ENCODE data around the gene PRKAB2.
"Not testable (repeated sequence)": the region's sequence is repeated elsewhere in the genome, so short reads cannot be mapped to it uniquely, and the experiment has no call there.

The PRKAB2 gene

GRCh38 chr1:147168626-147169058 is 3.6 kb downstream of the PRKAB2 start:
- Histone ChIP-seq H3K4me3 (ENCODE audit: low read length) (no peak overlapping the region), H3K4me1 (ENCODE audit: control insufficient read depth, low read length) (peaks cover 22% of the 10 kb centered on the region), H3K79me2 (ENCODE audit: control insufficient read depth, low read length) (peaks cover 51% of the 10 kb centered on the region), H3K27ac (ENCODE audit: low read depth, low read length) (no peak overlapping the region), H3K9me2 (replicated peaks; ENCODE audit: control insufficient read depth, low read length) (no peaks in the 10 kb centered on the region), H3K27me3 (ENCODE audit: control insufficient read depth, low read length) (no peaks in the 10 kb centered on the region), H3K9me3 (ENCODE audit: control insufficient read depth, insufficient read depth, low read length) (no peaks in the 10 kb centered on the region), H3K36me3 (ENCODE audit: control insufficient read depth, low read length) (peaks cover 26% of the 10 kb centered on the region), H3K4me2 (ENCODE audit: low read length) (no peak overlapping the region), H3F3A (ENCODE audit: control insufficient read depth, insufficient read depth) (0 out of 2 replicates have a peak, but pooled peaks cover under 1% of the 10 kb centered on the region), H4K20me1 (ENCODE audit: control insufficient read depth, insufficient read depth, low read depth, low read length) (no peaks in the 10 kb centered on the region)
- TF ChIP-seq CTCF (IDR thresholded peaks at IDR 0.05; ENCODE audit: low read depth, low read length, poor library complexity, severe bottlenecking) = no peak
- TF ChIP-seq EZH2phosphoT487 (IDR thresholded peaks at IDR 0.05; ENCODE audit: borderline replicate concordance, low read length) = no peak

- Histone ChIP-seq H3K4me1 (ENCODE audit: control insufficient read depth, low read length) (peaks cover 17% of the 10 kb centered on the region), H3K4me2 (ENCODE audit: low read length) (no peak overlapping the region), H3K79me2 (ENCODE audit: control insufficient read depth, low read length) (peaks cover 47% of the 10 kb centered on the region), H3F3A (ENCODE audit: control insufficient read depth, insufficient read depth) (no peaks in the 10 kb centered on the region), H3K36me3 (ENCODE audit: control insufficient read depth, low read length) (peaks cover 24% of the 10 kb centered on the region), H4K20me1 (ENCODE audit: control insufficient read depth, insufficient read depth, low read depth, low read length) (no peaks in the 10 kb centered on the region), H3K27ac (ENCODE audit: low read depth, low read length) (no peak overlapping the region), H3K9me3 (ENCODE audit: control insufficient read depth, insufficient read depth, low read length) (no peaks in the 10 kb centered on the region), H3K4me3 (ENCODE audit: low read length) (no peak overlapping the region), H3K9me2 (replicated peaks; ENCODE audit: control insufficient read depth, low read length) (no peaks in the 10 kb centered on the region), H3K27me3 (ENCODE audit: control insufficient read depth, low read length) (no peaks in the 10 kb centered on the region)
- no peak for TF ChIP-seq CTCF (IDR thresholded peaks at IDR 0.05; ENCODE audit: low read depth, low read length, poor library complexity, severe bottlenecking)
Observed at GRCh38 chr1:147167365-147167764, 4.9 kb downstream of the PRKAB2 start.

GRCh38 chr1:147163019-147163418 is 9.3 kb downstream of the PRKAB2 start:
- Histone ChIP-seq H3K4me3 (ENCODE audit: low read length) (no peak overlapping the region), H3K9me2 (replicated peaks; ENCODE audit: control insufficient read depth, low read length) (no peaks in the 10 kb centered on the region), H3K36me3 (ENCODE audit: control insufficient read depth, low read length) (peaks cover 61% of the 10 kb centered on the region), H3K27me3 (ENCODE audit: control insufficient read depth, low read length) (no peaks in the 10 kb centered on the region), H4K20me1 (ENCODE audit: control insufficient read depth, insufficient read depth, low read depth, low read length) (no peaks in the 10 kb centered on the region), H3K27ac (ENCODE audit: low read depth, low read length) (no peak overlapping the region), H3K9me3 (ENCODE audit: control insufficient read depth, insufficient read depth, low read length) (no peaks in the 10 kb centered on the region), H3K79me2 (ENCODE audit: control insufficient read depth, low read length) (peaks cover 8% of the 10 kb centered on the region), H3K4me2 (ENCODE audit: low read length) (no peak overlapping the region), H3F3A (ENCODE audit: control insufficient read depth, insufficient read depth) (no peaks in the 10 kb centered on the region), H3K4me1 (ENCODE audit: control insufficient read depth, low read length) (no peaks in the 10 kb centered on the region)
- no peak for TF ChIP-seq EZH2phosphoT487 (IDR thresholded peaks at IDR 0.05; ENCODE audit: borderline replicate concordance, low read length)

GRCh38 chr1:147162093-147162492 is 10.2 kb downstream of the PRKAB2 start:
- Histone ChIP-seq H3K79me2 (ENCODE audit: control insufficient read depth, low read length) (peaks cover under 1% of the 10 kb centered on the region; the same call in 1 of the 2 replicates), H4K20me1 (ENCODE audit: control insufficient read depth, insufficient read depth, low read depth, low read length) (no peaks in the 10 kb centered on the region), H3K9me3 (ENCODE audit: control insufficient read depth, insufficient read depth, low read length) (no peaks in the 10 kb centered on the region), H3K4me3 (ENCODE audit: low read length) (no peak overlapping the region), H3K36me3 (ENCODE audit: control insufficient read depth, low read length) (peaks cover 58% of the 10 kb centered on the region), H3K27me3 (ENCODE audit: control insufficient read depth, low read length) (no peaks in the 10 kb centered on the region), H3K27ac (ENCODE audit: low read depth, low read length) (no peak overlapping the region), H3K4me2 (ENCODE audit: low read length) (no peak overlapping the region), H3K4me1 (ENCODE audit: control insufficient read depth, low read length) (no peaks in the 10 kb centered on the region), H3K9me2 (replicated peaks; ENCODE audit: control insufficient read depth, low read length) (no peaks in the 10 kb centered on the region), H3F3A (ENCODE audit: control insufficient read depth, insufficient read depth) (no peaks in the 10 kb centered on the region)
- no peak for TF ChIP-seq EZH2phosphoT487 (IDR thresholded peaks at IDR 0.05; ENCODE audit: borderline replicate concordance, low read length)
- TF ChIP-seq CTCF (IDR thresholded peaks at IDR 0.05; ENCODE audit: low read depth, low read length, poor library complexity, severe bottlenecking) = no peak

- not testable (repeated sequence) for H3K27ac ChIP-seq (ENCODE audit: low read depth, low read length); H3K4me1 ChIP-seq (ENCODE audit: control insufficient read depth, low read length); H3F3A ChIP-seq (ENCODE audit: control insufficient read depth, insufficient read depth); H3K4me2 ChIP-seq (ENCODE audit: low read length); H3K9me3 ChIP-seq (ENCODE audit: control insufficient read depth, insufficient read depth, low read length); H3K4me3 ChIP-seq (ENCODE audit: low read length); H4K20me1 ChIP-seq (ENCODE audit: control insufficient read depth, insufficient read depth, low read depth, low read length); H3K9me2 ChIP-seq (replicated peaks; ENCODE audit: control insufficient read depth, low read length); H3K27me3 ChIP-seq (ENCODE audit: control insufficient read depth, low read length); H3K79me2 ChIP-seq (ENCODE audit: control insufficient read depth, low read length)
- H3K36me3 ChIP-seq (ENCODE audit: control insufficient read depth, low read length) = peaks cover 45% of the 10 kb centered on the region
Observed at GRCh38 chr1:147157116-147157515, 15.2 kb downstream of the PRKAB2 start.
